Mammary epithelial cell (primary cell): ENCODE data around the gene NAIP.
"Not testable (repeated sequence)": the region's sequence is repeated elsewhere in the genome, so short reads cannot be mapped to it uniquely, and the experiment has no call there.

Experiments
- CTCF ChIP-seq, 2 donors: IDR thresholded peaks in 1 of 2; conservative IDR thresholded peaks in 1 of 2; 2 replicates each; pipeline ENCODE4 v1.5.1; 2011 to 2012; ENCODE audit warnings: inconsistent platforms in 2 of 2, low read length in 2 of 2, mild to moderate bottlenecking in 2 of 2, control low read depth in 1 of 2, low read depth in 1 of 2; ENCODE audit not compliant: insufficient read depth in 1 of 2; ENCODE audit errors: extremely low read depth in 1 of 2
- EZH2 ChIP-seq: IDR thresholded peaks from 2 replicates; pipeline ENCODE4 v1.6.1; 2012; ENCODE audit warnings: low read length, inconsistent platforms, borderline replicate concordance

GRCh38 chr5:71006983-71007382 lies 18.2 kb downstream of the NAIP start:
- not testable (repeated sequence) for TF ChIP-seq CTCF (conservative IDR thresholded peaks at IDR 0.05 in 1 of 2, IDR thresholded peaks at IDR 0.05 in 1 of 2; ENCODE audit: extremely low read depth in 1 of 2, insufficient read depth in 1 of 2, low read depth in 1 of 2, low read length in 2 of 2); EZH2
